ENCODE measurements around the gene NEK1. TPM values are rescaled to one million over a fixed set of nuclear protein-coding genes. Genes with fewer than 3 reads are reported as not detected.

NEK1 gene
- total and polyA plus RNA-seq, 12 donors, result 4.2 to 23.0 (median 12.3) TPM

DNA sequence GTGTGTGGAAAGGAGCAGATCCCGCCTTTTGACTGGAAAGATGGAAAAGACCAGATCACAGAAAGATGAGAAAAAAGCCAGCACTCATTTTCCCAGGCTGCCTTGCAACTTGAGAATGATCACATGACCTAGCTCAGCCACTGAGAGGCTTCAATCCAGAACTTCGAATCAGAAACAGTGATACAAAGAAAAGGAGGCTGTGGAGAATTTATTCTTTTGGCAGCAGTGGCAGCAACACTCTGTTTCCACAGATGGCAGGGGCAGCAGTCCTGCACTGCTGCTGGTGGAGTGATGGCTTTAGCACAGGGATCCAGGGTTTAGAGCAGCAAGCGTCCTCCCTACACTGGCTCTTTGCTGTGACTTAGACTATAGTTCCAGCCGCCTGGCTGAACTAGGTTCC, 263.8 kb downstream of the NEK1 start:
- Histone ChIP-seq H3K27me3 (no peaks in the 10 kb centered on the region), H3K9me3 (replicated peaks in 1 of 3) (no peaks in the 10 kb centered on the region), H3K36me3 (replicated peaks in 1 of 2) (no peaks in the 10 kb centered on the region), H3K27ac (no peak overlapping the region), H3K4me1 (replicated peaks in 1 of 2) (no peaks in the 10 kb centered on the region), H3K4me3 (no peak overlapping the region)
- TF ChIP-seq, protein P1, sequence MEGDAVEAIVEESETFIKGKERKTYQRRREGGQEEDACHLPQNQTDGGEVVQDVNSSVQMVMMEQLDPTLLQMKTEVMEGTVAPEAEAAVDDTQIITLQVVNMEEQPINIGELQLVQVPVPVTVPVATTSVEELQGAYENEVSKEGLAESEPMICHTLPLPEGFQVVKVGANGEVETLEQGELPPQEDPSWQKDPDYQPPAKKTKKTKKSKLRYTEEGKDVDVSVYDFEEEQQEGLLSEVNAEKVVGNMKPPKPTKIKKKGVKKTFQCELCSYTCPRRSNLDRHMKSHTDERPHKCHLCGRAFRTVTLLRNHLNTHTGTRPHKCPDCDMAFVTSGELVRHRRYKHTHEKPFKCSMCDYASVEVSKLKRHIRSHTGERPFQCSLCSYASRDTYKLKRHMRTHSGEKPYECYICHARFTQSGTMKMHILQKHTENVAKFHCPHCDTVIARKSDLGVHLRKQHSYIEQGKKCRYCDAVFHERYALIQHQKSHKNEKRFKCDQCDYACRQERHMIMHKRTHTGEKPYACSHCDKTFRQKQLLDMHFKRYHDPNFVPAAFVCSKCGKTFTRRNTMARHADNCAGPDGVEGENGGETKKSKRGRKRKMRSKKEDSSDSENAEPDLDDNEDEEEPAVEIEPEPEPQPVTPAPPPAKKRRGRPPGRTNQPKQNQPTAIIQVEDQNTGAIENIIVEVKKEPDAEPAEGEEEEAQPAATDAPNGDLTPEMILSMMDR (IDR thresholded peaks at IDR 0.05), result no peak
- no peak for TF ChIP-seq POLR2A (IDR thresholded peaks at IDR 0.05)
- intact Hi-C loops (cut with DNase I), result no loop called here
- DNase-seq, result no peak
- 86 to 93% (median 89%) methylated on average over 4 of the region's 4 CpGs for WGBS, 4 donors

DNA sequence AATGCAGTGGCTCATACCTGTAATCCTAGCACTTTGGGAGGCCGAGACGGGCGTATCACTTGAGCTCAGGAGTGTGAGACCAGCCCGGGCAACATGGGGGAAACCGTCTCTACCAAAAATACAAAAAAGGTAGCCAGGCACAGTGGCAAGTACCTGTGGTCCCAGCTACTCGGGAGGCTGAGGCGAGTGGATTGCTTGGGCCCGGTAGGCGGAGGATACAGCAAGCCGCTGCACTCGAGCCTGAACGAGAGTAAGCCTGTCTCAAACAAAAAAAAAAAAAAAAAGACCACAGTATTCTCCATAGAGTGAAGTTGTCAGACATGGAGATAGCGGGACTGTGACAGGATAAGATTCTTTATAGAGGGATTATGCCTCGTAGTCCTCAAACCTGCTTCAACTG, 265.5 kb downstream of the NEK1 start:
- WGBS, 4 donors, result 89 to 96% (median 93%) methylated on average over 14 of the region's 14 CpGs
- Histone ChIP-seq H3K27ac (no peak overlapping the region), H3K27me3 (no peaks in the 10 kb centered on the region), H3K4me3 (no peak overlapping the region), H3K9me3 (replicated peaks in 1 of 3) (no peaks in the 10 kb centered on the region), H3K4me1 (replicated peaks in 1 of 2) (no peaks in the 10 kb centered on the region), H3K36me3 (replicated peaks in 1 of 2) (no peaks in the 10 kb centered on the region)
- no peak for DNase-seq
- no peak for TF ChIP-seq POLR2A (IDR thresholded peaks at IDR 0.05)
- TF ChIP-seq, protein P1 (IDR thresholded peaks at IDR 0.05), result no peak
- intact Hi-C loops (cut with DNase I), result no loop called here

DNA sequence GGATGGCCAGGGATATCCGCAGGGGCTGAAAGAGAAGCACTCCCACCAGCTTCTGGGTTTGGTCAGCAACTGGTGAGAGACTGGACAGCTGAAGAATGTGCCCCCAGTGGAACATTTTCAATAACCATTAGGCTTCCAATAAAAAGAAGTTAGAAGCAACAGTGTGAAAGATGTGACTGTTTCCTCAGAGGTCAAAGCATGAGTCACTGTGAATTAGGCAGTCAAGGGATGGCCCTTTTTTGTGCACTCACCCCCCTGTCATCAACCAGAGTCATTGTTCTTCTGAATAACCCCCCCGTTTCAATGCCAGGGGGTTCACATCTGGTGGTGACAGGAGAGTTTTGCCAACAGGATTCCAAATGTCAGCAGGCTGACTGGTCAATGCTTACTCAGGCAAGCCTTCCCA, 267.1 kb downstream of the NEK1 start:
- H3K27ac ChIP-seq, result no peak overlapping the region
- no peaks in the 10 kb centered on the region for H3K27me3 ChIP-seq
- H3K36me3 ChIP-seq (replicated peaks in 1 of 2), result no peaks in the 10 kb centered on the region
- intact Hi-C loops (cut with DNase I), result no loop called here
- TF ChIP-seq, protein P1 (IDR thresholded peaks at IDR 0.05), result no peak
- no peak for TF ChIP-seq POLR2A (IDR thresholded peaks at IDR 0.05)
- peak in 1 of 7 donors; percentile 23 for DNase-seq
- WGBS, 4 donors, result 43 to 60% (median 58%) methylated on average over 2 of the region's 2 CpGs
- no peak overlapping the region for H3K4me3 ChIP-seq
- H3K9me3 ChIP-seq (replicated peaks in 1 of 3), result no peaks in the 10 kb centered on the region
- H3K4me1 ChIP-seq (replicated peaks in 1 of 2), result no peaks in the 10 kb centered on the region

Other genes with a start within 250 kb of the NEK1 start
- 10 to 100 TPM; 50.9 to 86.7 (median 65.6) TPM for gene CLCN3, start 8.0 kb upstream of the NEK1 start, total RNA-seq
- gene CLCN3, start 8.0 kb upstream of the NEK1 start, polyA plus RNA-seq, result 100 to 1,000 TPM in 1 of 3 donors, 10 to 100 TPM in 2; 11.9 to 106 (median 13.9) TPM
- 10 to 100 TPM; 20.5 to 71.2 (median 23.4) TPM for gene HPF1, start 145.4 kb upstream of the NEK1 start, total RNA-seq
- gene HPF1, start 145.4 kb upstream of the NEK1 start, polyA plus RNA-seq, result 10 to 100 TPM; 27.5 to 52.0 (median 29.3) TPM